ENCODE data around the gene ZNF581.

GRCh38 chr19:55694656-55695491, 51.4 kb downstream of the ZNF581 start:
- TF ChIP-seq CTCF (IDR thresholded peaks at IDR 0.05 in 4 of 5, conservative IDR thresholded peaks at IDR 0.05 in 1 of 5), result no peak
- TF ChIP-seq POLR2A (IDR thresholded peaks at IDR 0.05), result no peak

Data from gastrocnemius medialis (tissue), 4 donors.